Measurements from ENCODE around the gene MACF1.

The MACF1 gene

DNA sequence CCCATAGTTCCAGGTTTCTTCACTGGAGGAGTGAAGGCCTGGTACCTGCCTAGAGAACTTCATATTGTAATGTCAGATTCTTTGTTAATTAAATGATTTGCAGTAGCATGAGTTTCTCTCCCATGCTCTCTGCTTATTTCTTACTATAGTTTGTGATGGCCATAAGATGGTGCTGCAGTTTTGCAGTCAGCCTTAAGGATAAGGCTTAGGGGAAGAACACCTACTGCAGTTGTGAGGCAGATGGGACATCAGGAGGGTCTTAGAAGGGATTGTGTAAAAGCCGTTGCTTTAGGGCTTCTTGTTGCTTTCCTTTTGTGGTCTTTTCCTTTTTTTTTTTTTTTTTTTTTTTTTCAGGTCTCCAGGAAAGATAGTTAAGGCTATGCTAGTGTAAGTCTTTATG, 61.8 kb downstream of the MACF1 start:
- DNase-seq, result no peak

DNA sequence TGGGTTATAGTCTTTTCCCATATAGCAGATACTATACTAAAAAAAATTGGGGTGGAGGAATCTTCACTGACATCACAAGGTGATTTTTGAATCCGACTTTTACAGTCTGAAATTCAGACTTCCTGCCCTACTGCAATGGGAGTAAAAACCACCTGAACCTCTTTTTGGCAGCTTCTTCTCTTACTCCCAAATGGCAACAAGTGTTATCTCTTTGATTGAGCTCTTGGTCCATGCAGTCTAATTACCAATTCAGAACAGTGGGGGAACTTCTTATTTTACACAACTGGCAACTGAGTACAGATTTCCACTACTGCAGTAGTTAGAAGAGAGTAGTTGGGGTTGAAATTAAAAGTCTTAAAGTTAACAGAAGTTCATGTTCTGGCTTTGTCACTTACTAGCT, 62.3 kb downstream of the MACF1 start:
- no peak for DNase-seq

DNA sequence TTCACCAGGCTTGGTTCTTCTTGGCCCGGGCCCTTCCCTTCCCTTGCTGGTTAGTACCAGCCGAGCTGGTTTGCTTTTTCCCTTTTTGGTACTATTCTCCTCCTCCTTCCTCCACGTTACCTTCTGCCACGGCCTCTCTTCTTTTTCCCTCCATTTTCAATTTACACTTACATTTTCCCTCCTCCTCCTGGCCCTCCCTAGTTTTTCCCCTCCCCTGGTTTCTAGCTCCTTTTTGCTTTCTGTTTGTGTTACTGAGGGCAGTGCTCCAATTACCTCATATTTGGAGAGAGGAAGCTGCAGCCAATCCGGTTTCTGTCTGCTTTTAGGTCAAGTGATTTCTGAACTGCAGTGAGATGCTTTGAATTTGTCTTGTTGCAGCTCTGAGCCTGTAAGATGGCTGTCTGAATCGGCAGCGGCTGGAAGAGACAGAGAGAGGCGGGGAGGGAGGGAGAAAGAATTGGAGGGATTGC, 63.7 kb downstream of the MACF1 start:
- peak; percentile 53 for DNase-seq

DNA sequence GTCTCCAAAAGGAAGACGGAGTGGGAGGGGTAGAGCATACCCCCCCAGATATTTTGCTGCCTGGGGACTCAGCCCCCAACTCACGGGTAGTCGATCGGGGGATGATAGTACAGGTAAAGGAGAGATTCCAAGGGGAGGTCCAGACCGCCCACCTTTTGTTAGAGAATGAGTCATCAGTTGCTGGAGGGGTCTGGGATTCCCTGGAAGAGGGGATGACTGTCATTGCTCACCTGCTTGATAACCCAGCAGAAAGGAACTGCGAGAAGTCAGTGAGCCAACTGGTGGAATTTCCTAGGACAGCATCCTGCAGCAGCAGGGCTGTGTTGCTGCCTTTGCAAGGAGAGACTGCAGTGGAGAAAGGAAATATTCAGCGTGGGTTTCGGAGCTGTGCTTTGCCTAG, 64.4 kb downstream of the MACF1 start:
- DNase-seq, result no peak

DNA sequence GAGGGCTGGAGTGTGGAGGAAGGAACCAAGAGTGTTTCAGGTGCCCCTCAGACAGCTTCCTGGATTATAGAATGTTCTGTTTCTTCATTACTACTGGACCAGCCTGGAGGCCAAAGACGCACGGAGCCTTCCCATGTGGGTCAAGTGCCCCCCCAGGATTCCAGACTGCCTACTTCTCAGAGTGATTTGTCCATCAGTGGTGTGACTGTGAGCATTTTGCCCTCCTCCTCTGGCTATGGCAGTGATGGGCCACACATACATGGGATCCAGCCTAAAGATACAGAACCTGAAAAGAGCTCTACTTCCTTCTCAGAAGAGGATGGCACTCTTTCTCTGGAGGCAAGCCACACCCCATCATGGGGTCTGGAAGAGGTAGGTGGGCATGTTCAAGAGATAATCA, 64.9 kb downstream of the MACF1 start:
- no peak for DNase-seq

DNA sequence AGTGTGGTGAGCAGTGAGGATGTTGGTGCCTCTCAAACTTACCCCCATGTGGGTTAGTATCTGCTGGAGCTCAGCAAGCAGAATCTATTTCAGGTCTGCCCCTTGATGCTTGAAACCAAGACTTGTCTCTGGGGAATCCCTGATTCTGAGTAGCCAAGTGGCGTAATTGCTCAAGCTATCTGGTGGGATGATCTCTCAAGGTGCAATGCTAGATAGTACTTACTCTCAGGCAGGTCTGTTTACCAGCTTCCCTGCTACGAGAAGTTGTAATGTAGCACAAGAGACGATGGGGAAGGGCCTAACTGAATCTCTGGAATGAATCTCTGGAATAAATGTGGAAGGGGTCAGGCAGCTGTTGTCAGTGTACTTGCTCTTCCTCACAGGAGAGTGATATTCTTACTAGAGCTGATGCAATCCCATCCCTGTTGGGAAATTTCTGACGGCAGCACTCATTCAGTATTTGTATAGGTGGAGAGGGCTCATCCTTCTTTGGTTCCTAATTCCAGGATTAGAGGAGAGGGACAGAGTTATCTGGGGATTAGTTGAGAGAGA, 65.4 kb downstream of the MACF1 start:
- DNase-seq, result no peak

DNA sequence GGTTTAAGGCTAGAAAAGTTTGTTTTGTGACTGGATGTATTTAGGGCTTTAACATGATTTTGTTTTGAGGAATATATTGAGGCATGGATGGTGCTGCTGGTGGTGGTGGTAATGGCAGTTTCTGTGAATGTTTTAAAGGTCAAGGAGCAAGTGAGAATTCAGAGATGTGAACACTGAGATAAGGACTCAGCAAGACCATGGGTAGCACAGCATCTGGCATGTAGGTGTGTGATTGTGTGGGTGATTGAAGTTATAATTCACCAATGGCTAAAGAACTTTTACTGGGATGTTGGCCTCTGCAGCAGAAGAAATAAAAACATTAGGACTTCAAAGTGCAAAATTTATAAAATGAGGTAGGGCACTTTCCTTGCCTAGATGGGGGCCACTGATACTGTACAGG, 65.9 kb downstream of the MACF1 start:
- DNase-seq, result no peak

DNA sequence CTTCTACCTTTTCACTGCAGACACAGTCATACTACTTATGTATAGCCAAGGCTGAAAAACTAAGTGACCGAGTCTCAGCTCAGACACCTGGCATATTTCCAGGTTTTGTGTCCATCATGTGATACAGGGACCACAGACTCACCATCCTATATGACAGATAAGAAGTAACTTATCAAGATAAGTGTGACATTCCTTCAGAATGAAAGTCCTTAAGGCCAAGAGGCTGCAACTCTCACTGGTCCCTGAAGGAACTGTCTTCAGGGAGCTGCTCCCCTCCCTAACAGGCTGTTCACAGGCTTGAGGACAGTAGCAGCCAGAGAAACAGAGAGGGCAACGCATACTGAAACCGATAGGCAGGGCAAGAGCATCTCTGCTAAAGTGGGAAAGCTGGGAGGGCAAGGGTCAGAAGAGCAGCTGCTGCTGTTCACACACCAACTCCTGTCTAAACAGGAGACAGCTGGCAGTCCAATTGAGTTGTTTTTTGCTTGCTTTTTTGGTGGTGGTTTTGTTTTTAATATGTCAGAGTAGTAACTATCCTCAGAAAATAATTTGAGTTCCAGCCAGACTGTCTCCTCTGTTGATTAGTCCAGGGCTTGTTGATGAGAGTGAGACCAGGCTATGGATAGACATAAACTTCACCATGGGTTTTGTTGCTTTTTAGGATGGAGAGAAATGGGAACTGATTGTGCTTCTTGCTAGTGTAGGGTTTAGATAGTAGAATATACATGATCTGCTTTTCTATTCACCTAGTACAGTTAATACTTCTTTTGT, 67.7 kb downstream of the MACF1 start:
- DNase-seq, result no peak

DNA sequence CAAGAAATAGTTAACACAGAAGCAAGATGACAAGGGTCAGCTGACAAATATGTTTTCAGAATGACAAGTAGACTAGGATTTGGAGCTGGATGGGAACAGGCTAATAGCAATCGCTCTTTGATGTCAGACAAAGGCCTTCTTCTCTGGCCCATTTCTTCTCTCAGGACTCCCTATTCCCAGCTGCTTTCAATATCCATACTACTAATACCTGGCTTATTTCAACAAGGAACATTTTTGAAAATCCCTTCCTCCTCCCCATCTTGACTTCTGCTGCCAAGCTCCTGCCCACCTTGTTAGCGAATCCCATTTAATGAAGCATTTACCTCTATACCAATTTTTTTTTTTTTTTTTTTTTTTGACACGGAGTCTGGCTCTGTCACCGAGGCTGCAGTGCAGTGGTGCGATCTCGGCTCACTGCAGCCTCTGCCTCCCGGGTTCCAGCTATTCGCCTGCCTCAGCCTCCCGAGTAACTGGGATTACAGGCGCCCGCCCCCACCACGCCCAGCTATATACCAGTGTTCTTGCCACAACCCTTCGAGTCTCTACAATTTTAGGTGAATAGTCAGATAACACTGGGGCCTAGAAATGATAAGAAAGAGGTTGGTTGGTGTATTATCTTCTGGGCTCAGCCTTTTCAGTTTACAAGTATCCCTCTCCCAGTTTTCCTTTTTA, 68.4 kb downstream of the MACF1 start:
- DNase-seq, result no peak

DNA sequence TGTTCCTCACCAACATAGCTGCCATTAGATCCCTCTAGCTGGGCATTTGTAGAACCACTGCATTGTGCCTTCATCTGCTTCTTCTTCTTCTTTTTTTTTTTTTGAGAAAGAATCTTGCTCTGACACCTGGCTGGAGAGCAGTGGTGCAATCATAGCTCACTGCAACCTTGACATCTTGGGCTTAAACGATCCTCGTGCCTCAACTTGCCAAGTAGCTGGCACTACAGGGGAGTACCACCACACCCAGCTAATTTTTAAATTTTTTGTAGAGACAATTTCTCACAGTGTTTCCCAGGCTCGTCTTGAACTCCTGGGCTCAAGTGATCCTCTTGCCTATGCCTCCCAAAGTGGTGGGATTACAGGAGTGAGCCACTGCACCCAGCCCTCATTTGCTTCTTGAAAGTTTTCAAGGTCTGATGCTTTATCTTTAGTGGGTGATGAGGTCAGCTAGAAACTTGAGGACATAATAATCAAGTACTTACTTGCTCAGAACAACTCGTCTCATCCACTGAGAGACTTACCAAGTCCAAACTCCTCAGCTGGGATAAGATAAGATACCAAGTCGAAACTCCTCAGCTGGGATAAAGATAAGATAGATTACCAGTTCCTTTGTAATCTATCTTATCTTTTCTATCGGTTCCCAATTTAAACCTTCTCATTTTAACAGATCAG, 71.5 kb downstream of the MACF1 start:
- no peak for DNase-seq

DNA sequence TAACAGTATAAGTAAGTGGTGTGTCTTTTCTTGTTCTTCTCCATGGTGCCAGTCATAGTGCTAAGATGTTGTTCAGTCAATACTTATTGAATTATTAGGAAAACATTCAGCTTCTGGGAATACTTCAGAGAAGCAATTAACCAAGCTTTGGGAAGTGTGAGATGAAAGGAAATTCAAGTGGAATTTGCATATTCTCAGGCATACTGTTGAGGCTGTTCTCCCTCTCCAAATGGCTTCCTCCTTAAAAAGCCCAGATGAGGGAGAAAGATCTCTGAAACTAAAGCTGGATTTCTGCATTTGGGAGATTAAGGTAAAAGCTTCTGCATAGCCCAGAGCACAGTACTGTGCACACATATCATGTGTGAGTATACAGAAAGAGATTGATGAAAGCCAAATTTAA, 73.4 kb downstream of the MACF1 start:
- DNase-seq, result no peak

DNA sequence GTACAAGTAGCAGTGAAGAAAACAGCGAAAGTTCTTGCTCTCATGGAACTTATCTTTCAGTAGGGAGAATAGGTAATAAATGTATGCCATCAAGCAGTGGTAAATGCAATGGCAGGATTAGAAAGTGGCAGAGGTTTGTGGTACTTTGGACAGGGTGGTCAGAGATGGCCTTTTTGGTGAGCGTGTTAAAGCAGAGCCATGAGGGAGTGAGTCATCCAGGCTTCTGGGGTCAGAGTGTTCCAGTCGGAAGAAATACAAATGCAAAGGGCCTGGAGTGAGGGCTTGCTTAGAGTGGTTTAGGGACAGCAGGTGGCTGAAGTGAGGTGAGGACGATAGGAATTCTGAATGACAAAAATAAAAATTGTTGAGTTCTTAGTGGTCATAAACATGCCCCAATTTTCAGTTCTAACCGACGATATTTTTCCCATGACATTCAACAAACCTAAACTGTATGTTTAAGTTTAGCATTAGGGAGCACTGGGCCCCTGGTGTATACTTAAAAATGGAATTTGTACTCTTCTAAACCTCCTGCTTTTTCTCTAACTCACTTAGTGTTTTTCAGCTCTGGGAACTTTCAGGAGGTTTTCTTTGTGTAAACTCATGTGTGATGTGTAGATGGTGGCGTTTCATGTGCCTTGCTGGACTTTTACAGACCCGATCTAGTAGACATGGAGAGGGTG, 78.2 kb downstream of the MACF1 start:
- no peak for DNase-seq

DNA sequence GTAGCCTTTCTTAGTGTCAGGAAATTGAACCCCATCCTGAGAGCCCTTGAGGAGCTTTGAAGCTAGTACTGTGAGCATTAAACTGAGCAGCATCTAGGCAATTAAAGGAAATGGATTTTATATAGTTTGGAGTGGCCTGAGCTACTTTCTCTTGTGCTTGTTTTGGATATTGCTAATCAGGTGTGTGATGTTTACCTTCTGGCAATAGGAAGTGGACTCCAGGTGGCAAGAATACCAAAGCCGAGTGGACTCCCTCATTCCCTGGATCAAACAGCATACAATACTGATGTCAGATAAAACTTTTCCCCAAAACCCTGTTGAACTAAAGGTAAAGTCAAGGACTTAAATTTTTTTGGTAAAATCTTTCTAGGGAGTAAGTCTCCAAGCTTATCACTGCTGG, 79.4 kb downstream of the MACF1 start:
- no peak for DNase-seq

DNA sequence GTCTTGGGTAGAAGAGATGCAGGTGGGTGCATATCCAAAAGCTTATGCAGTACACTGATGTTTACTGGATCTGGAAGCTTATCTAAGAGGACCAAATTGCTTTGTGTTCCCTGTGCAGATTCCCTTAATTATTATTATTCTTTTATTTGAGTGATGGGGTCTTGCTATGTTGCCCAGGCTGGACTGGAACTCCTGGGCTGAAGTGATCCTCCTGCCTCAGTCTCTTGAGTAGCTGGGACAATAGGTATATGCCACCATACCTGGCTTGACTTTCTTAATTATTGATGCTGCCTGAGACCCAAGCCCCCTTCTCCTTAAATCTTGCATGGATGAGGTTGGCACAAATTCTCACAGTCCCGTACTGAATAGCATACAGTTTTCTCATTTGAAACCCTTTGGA, 83.0 kb downstream of the MACF1 start:
- no peak for DNase-seq

DNA sequence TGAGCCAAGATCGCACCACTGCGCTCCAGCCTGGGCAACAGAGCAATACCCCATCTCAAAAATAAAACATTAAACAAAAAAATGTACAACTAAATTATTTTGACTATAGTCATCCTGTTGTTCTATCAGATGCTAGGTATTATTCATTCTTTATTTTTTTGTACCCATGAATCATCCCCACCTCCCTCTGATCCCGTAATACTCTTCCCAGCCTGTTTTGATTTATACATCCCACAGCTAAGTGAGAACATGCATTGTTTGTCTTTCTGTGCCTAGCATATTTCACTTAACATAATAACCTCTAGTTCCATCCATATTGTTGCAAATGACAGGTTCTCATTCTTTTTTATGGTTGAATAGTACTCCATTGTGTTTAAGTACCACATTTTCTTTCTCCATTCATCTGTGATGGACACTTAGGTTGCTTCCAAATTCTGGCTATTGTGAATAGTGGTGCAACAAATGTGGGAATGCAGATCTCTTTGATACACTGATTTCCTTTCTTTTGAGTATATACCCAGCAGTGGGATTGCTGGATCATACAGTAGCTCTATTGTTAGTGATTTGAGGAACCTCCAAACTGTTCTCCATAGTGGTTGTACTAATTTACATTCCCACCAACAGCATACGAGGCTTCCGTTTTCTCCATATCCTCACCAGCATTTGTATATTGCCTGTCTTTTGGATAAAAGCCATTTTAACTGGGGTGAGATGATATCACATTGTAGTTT, 84.4 kb downstream of the MACF1 start:
- no peak for DNase-seq

DNA sequence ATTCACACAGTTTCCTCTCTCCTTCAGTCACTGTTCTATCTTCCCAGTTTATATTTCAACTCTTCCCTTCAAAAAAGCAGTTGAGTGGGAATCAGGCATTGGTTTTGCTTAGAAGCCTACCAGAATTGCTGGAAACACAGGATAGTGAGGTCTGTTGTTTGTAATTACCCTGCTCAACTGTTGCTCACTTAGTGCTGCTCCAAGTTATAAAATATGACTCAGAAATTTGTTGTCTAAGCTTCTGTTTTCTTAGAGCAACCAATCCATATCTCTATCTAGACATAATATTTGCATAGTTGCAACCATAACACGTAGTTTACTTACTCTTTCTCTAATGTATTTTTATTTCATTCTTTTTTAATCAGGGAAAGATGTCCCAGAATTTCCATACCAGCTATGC, 87.9 kb downstream of the MACF1 start:
- DNase-seq, result no peak

DNA sequence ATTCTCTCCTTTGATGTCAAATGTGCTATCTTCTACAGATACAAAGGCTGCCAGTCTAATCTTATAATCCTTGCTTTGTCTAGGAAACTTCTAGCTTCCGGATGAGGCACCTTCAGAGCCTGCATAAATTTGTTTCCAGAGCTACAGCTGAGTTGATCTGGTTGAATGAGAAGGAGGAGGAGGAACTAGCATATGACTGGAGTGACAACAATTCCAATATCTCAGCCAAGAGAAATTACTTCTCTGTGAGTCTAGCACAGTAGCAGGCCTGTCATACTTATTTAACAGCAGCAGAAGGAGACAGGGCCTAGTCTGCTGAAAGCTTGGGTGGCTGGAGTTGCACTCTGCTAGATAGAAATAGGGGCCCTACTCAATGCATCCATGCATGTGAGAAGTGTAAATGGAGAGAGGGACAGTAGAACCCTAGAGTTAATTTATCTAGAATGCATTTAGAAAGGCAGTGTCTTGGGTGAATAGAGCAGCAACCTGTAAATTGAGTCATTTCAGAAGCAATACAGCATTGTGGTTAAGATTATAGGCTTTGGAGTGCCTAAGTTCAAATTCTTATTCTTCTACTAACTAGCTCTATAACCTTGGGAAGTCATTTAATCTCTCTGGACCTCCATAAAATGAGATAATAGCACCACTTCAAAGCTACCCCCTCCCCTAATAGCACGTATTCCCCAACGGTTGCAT, 89.0 kb downstream of the MACF1 start:
- DNase-seq, result no peak

DNA sequence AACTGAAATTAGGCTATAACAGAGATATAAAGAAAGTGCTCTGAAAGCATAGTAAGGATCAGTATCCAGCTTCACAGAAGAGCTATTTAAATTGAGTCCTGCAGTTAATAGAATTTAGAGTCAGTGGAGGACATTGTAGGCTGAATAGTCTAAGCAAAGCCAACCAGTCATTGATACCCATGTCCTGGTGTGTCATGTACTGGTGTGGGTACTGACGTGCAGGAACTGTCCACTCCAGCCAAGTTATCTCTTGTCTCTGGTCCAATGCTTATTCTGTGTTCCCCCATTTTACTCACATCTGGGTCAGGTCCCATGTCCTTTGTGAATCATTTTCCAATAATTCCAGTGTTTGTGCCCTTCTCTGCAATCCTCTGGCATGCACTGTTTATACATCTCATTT, 90.0 kb downstream of the MACF1 start:
- no peak for DNase-seq

DNA sequence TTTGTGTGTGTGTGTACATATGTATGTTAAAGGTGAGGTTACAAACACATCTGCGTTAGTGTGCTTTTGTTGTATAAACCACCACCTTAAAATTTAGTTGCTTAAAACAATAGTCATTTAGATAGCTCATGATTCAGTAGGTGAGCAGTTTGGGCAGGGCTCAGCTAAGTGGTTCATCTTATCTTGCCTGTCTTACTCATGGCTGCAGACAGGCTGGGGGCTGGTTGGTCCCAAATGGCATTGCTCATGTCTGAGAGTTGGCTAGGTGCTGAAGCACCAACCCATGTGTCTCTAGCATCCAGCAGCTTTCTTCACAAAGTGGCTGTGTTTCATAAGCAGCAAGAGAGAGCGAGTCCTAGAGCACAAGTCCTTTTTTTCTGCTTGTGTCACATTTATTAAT, 91.4 kb downstream of the MACF1 start:
- no peak for DNase-seq

DNA sequence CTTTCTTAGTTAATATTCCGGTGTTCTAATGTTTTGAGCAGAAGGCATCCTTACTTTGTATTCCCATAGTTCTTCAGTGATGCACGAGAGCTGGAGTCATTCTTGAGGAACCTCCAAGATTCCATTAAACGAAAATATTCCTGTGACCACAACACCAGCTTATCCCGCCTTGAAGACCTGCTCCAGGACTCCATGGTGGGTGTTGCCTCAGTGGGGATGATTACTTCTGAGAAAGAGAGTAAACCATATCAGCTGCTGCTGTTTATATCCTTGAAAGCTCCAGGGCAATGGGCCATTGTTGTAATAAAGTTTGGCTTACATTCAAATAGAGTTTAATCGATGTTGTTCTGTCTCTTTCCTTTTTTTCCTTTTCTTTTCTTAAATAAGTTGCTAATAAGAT, 93.1 kb downstream of the MACF1 start:
- DNase-seq, result no peak

DNA sequence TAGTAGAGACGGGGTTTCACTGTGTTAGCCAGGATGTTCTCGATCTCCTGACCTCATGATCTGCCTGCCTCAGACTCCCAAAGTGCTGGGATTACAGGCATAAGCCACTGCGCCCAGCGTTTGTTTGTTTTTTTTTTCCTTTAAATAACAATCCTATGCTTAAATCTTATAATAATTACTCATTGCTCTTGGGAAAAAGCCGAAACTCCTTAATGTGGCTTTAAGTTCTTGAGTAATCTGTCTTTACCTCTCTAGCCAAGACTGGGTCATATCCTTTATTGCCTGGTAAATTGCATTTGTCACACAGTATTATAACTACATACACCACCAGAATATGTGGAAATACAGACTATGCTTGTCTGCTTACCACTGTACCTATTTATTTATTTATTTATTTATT, 97.1 kb downstream of the MACF1 start:
- no peak for DNase-seq

DNA sequence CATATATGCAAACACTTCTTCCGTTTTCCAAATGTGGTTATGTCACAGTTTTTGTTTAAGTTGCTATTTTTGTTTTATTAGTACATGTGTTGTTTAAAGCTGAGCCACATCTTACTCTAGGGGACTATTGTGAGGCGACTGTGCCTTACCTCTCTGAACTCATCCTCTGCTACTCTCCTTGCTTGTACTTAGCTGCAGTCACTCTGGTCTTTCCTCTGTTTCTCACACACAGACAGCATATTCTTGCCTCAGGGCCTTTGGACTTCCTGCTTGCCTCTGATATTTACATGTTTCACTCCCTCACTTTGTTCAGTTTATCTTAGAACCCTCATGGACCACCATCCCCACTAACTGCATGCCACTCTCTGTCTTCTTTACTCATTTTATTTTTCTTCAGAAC, 101.1 kb downstream of the MACF1 start:
- no peak for DNase-seq
